HepG2 (cell line): ENCODE measurements around the gene TMEM223. TPM values are rescaled to one million over a fixed set of nuclear protein-coding genes. Genes with fewer than 3 reads are reported as not detected.

Source experiments
- ARID4A ChIP-seq: sonication (generic); formaldehyde crosslinking; IDR thresholded peaks from 2 replicates; pipeline ENCODE4 v1.5.0; 2020; ENCODE audit warnings: mild to moderate bottlenecking, missing genetic modification reagents, borderline replicate concordance
- DMAP1 ChIP-seq: IDR thresholded peaks from 2 replicates; pipeline ENCODE4 v1.6.1; 2016
- DRAP1 ChIP-seq: IDR thresholded peaks from 2 replicates; pipeline ENCODE4 v1.6.1; 2016; ENCODE audit warnings: missing genetic modification reagents, missing compliant biosample characterization
- MXD1 ChIP-seq: sonication (generic); formaldehyde crosslinking; IDR thresholded peaks from 2 replicates; pipeline ENCODE4 v1.4.0; 2020; ENCODE audit warnings: mild to moderate bottlenecking, missing genetic modification reagents
- RBFOX2 ChIP-seq: fragments of 200-400 bp; formaldehyde crosslinking; IDR thresholded peaks from 2 replicates; pipeline ENCODE4 v1.6.1; 2017; ENCODE audit warnings: low read depth, mild to moderate bottlenecking, low read length
- TBX3 ChIP-seq: fragments of 450-650 bp; IDR thresholded peaks from 2 replicates; pipeline ENCODE4 v1.6.1; 2017; ENCODE audit warnings: antibody characterized with exemption, mild to moderate bottlenecking, inconsistent platforms, borderline replicate concordance
- ZFAT ChIP-seq: sonication (generic); formaldehyde crosslinking; conservative IDR thresholded peaks from 2 replicates; pipeline ENCODE4 v1.8.1; 2023; ENCODE audit warnings: missing genetic modification reagents, inconsistent platforms
- ZNF101 ChIP-seq: sonication (generic); formaldehyde crosslinking; IDR thresholded peaks from 2 replicates; pipeline ENCODE4 v1.4.0; 2020; ENCODE audit warnings: mild to moderate bottlenecking, low read depth, missing genetic modification reagents, borderline replicate concordance
- ZNF343 ChIP-seq: sonication (generic); formaldehyde crosslinking; IDR thresholded peaks from 2 replicates; pipeline ENCODE4 v1.4.0; 2020; ENCODE audit warnings: mild to moderate bottlenecking, missing genetic modification reagents
- ZNF501 ChIP-seq: sonication (generic); formaldehyde crosslinking; IDR thresholded peaks from 2 replicates; pipeline ENCODE4 v1.5.1; 2020; ENCODE audit warnings: mild to moderate bottlenecking, moderate library complexity, missing genetic modification reagents
- ZNF549 ChIP-seq: sonication (generic); formaldehyde crosslinking; IDR thresholded peaks from 2 replicates; pipeline ENCODE4 v1.5.0; 2020; ENCODE audit warnings: missing genetic modification reagents
- ZNF777 ChIP-seq: sonication (generic); formaldehyde crosslinking; IDR thresholded peaks from 2 replicates; pipeline ENCODE4 v1.4.0; 2020; ENCODE audit warnings: missing genetic modification reagents
- ZNF891 ChIP-seq: sonication (generic); formaldehyde crosslinking; IDR thresholded peaks from 2 replicates; pipeline ENCODE4 v1.5.0; 2020; ENCODE audit warnings: mild to moderate bottlenecking, missing genetic modification reagents
- ZSCAN12 ChIP-seq: sonication (generic); formaldehyde crosslinking; IDR thresholded peaks from 2 replicates; pipeline ENCODE4 v1.9.0; 2021; ENCODE audit warnings: mild to moderate bottlenecking, missing genetic modification reagents
- polyA plus RNA-seq, 8 experiments: library from polyadenylated mRNA; depleted of rRNA in 3 of 8; stranded (reverse) in 7 of 8; unstranded in 1 of 8; fragments of >200 nt; fragmentation: Illumina TruSeq in 4 of 8; extraction: Trizol in 4 of 8; gene quantifications; 2 replicates each; pipeline versions ENCODE4 v1.2.1 to v1.2.3, GENCODE V29; 2011 to 2016; ENCODE audit warnings: low read depth in 4 of 8, missing spikeins in 1 of 8, mixed read lengths in 1 of 8; ENCODE audit not compliant: insufficient read depth in 1 of 8
- total RNA-seq, 5 experiments: library from RNA; depleted of rRNA; stranded (reverse); fragments of >200 nt; fragmentation: Illumina TruSeq; extraction: Trizol; gene quantifications; 2 replicates each; pipeline ENCODE4 v1.2.3, GENCODE V29; 2016; ENCODE audit warnings: low read depth in 1 of 5
- TF ChIP-seq, protein P1 (sequence below): sonication (generic); formaldehyde crosslinking; IDR thresholded peaks from 2 replicates; pipeline ENCODE4; 2020; ENCODE audit warnings: missing genetic modification reagents, mild to moderate bottlenecking, borderline replicate concordance

TMEM223 gene
- total and polyA plus RNA-seq, 2 of the 13 experiments (the other 11 are each of a cell fraction or from before 2014, with no cell fraction given) = 19.5 to 24.9 TPM

DNA sequence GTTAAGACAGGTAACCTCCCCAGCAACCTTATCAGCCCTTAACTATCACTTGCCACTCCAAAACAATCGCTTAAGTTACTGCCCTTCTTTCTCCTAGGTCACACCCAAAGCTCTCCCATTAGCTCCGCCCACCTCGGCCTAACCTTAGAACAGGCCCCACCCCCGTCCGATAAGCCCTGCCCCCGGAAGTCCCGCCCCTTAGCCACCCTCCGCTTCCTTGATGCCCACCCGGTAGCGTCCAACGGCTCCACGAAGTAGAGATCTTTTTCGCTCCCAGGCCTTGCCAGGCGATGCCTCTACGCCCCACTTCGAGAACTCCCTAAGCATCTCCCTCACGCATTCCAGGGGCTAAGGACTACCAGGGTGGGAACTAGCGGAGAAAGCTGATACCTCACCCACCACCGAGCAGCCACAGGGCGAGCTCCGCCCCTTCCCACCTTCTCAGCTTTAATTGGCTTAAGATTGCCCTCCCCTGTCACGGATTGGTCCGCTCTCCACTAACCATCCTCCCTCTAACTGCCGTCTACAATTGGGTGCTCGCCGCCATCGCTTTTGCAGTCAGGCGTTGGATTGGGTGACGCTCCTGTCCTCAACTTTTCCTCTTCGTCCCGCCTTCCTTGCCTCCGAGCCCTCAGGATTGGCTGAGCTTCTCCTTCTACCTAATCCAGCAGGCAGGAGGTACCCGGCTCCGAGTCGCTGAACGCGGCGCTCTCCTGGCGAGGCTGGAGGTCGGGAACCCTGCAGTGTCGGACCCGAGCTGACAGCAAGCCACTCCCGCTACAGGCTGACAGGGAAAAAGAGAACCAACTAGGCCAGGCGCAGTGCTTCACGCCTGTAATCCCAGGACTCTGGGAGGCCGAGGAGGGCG is 37.8 kb downstream of the TMEM223 start, which contains the start of gene ZBTB3 (continued):
- TF ChIP-seq, protein P1, sequence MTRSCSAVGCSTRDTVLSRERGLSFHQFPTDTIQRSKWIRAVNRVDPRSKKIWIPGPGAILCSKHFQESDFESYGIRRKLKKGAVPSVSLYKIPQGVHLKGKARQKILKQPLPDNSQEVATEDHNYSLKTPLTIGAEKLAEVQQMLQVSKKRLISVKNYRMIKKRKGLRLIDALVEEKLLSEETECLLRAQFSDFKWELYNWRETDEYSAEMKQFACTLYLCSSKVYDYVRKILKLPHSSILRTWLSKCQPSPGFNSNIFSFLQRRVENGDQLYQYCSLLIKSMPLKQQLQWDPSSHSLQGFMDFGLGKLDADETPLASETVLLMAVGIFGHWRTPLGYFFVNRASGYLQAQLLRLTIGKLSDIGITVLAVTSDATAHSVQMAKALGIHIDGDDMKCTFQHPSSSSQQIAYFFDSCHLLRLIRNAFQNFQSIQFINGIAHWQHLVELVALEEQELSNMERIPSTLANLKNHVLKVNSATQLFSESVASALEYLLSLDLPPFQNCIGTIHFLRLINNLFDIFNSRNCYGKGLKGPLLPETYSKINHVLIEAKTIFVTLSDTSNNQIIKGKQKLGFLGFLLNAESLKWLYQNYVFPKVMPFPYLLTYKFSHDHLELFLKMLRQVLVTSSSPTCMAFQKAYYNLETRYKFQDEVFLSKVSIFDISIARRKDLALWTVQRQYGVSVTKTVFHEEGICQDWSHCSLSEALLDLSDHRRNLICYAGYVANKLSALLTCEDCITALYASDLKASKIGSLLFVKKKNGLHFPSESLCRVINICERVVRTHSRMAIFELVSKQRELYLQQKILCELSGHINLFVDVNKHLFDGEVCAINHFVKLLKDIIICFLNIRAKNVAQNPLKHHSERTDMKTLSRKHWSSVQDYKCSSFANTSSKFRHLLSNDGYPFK (CRISPR knock-in tag) = peak; percentile 82
- TF ChIP-seq ZNF777 (peak; percentile 3; the same call in 1 of the 2 replicates), TBX3 (peak; percentile 31; the same call in 1 of the 2 replicates), RBFOX2 (peak; percentile 67), ZNF501 (CRISPR knock-in tag) (peak; percentile 74), ZNF891 (0 out of 2 replicates have a peak, but pooled peaks have one; percentile 8), ZNF549 (CRISPR knock-in tag) (no peak), ZNF101 (CRISPR knock-in tag) (no peak), MXD1 (CRISPR knock-in tag) (no peak), DRAP1 (CRISPR knock-in tag) (peak; percentile 83), DMAP1 (peak; percentile 82), ZFAT (no peak), ZSCAN12 (CRISPR knock-in tag) (no peak), ZNF343 (no peak), ARID4A (CRISPR knock-in tag) (peak; percentile 89)
